Fibroblast of lung (primary cell): ENCODE measurements around the gene CLTB. TPM values are rescaled to one million over a fixed set of nuclear protein-coding genes. Genes with fewer than 3 reads are reported as not detected.
"Not testable (repeated sequence)": the region's sequence is repeated elsewhere in the genome, so short reads cannot be mapped to it uniquely, and the experiment has no call there.

Experiments used
- DNase-seq, 2 donors: peaks; one replicate each; pipeline versions ENCODE4 v3.0.0 to v3.0.0-alpha.2; 2010; ENCODE audit warnings: low read depth in 2 of 2
- H2AFZ ChIP-seq: 2 replicates; pipeline ENCODE4 v1.5.1; 2012; ENCODE audit warnings: low read length, control low read depth, inconsistent platforms
- H3K27ac ChIP-seq: 2 replicates; pipeline ENCODE4 v1.5.1; 2011; ENCODE audit warnings: low read length, control low read depth; ENCODE audit not compliant: insufficient read depth
- H3K27me3 ChIP-seq: 2 replicates; pipeline ENCODE4 v1.5.1; 2011; ENCODE audit warnings: mild to moderate bottlenecking, low read length; ENCODE audit not compliant: control insufficient read depth, insufficient read depth
- H3K36me3 ChIP-seq: 2 replicates; pipeline ENCODE4 v1.5.1; 2011; ENCODE audit warnings: low read length; ENCODE audit not compliant: control insufficient read depth, insufficient read depth
- H3K4me1 ChIP-seq: 2 replicates; pipeline ENCODE4 v1.5.1; 2011; ENCODE audit warnings: low read length; ENCODE audit not compliant: control insufficient read depth, insufficient read depth; ENCODE audit errors: extremely low read depth
- H3K4me2 ChIP-seq: 2 replicates; pipeline ENCODE4 v1.5.1; 2011; ENCODE audit warnings: low read length, control low read depth; ENCODE audit not compliant: insufficient read depth; ENCODE audit errors: extremely low read depth
- H3K4me3 ChIP-seq, 4 experiments: fragments of 200-600 bp in 1 of 4; sonication (generic) in 1 of 4; replicated peaks in 1 of 4; 2 replicates each; pipeline ENCODE4 v1.5.1; 2011 to 2016; ENCODE audit warnings: low read length in 4 of 4, low read depth in 3 of 4, mild to moderate bottlenecking in 3 of 4, control low read depth in 2 of 4, inconsistent platforms in 1 of 4, mixed read lengths in 1 of 4; ENCODE audit not compliant: insufficient read depth in 1 of 4; ENCODE audit errors: control extremely low read depth in 1 of 4
- H3K79me2 ChIP-seq: 2 replicates; pipeline ENCODE4 v1.5.1; 2012; ENCODE audit warnings: mild to moderate bottlenecking, low read length, inconsistent platforms; ENCODE audit not compliant: control insufficient read depth, insufficient read depth
- H3K9ac ChIP-seq: 2 replicates; pipeline ENCODE4 v1.5.1; 2011; ENCODE audit warnings: mild to moderate bottlenecking, low read length, control low read depth; ENCODE audit not compliant: insufficient read depth
- H3K9me3 ChIP-seq: 2 replicates; pipeline ENCODE4 v1.5.1; 2012; ENCODE audit warnings: low read depth, low read length; ENCODE audit not compliant: control insufficient read depth, insufficient read depth
- H4K20me1 ChIP-seq: 2 replicates; pipeline ENCODE4 v1.5.1; 2011; ENCODE audit warnings: low read length; ENCODE audit not compliant: control insufficient read depth, insufficient read depth; ENCODE audit errors: extremely low read depth
- EZH2 ChIP-seq: IDR thresholded peaks from 2 replicates; pipeline ENCODE4 v1.5.1; 2012; ENCODE audit warnings: low read length, control low read depth, mild to moderate bottlenecking; ENCODE audit errors: missing control alignments
- polyA plus RNA-seq, 2 donors: library from polyadenylated mRNA; depleted of rRNA in 1 of 2; stranded (reverse) in 1 of 2; unstranded in 1 of 2; fragments of >200 nt; gene quantifications; 2 replicates each; pipeline ENCODE4 v1.2.1, GENCODE V29; 2011 to 2012; ENCODE audit warnings: missing spikeins in 1 of 2
- total RNA-seq: library from RNA; depleted of rRNA; stranded (reverse); fragments of >200 nt; gene quantifications from 2 replicates; pipeline ENCODE4 v1.2.1, GENCODE V29; 2014
- TF ChIP-seq, protein P1 (sequence below), 2 donors: IDR thresholded peaks in 1 of 2; conservative IDR thresholded peaks in 1 of 2; 1 replicate in 1 of 2; 2 replicates in 1 of 2; pipeline ENCODE4 v1.5.1; 2011 to 2012; ENCODE audit warnings: low read length in 2 of 2, control low read depth in 1 of 2, inconsistent platforms in 1 of 2, low read depth in 1 of 2, mild to moderate bottlenecking in 1 of 2

The CLTB gene
- total and polyA plus RNA-seq, 2 donors (not counting 1 experiment from before 2014, with no cell fraction given) = 90.8 to 94.3 TPM

DNA sequence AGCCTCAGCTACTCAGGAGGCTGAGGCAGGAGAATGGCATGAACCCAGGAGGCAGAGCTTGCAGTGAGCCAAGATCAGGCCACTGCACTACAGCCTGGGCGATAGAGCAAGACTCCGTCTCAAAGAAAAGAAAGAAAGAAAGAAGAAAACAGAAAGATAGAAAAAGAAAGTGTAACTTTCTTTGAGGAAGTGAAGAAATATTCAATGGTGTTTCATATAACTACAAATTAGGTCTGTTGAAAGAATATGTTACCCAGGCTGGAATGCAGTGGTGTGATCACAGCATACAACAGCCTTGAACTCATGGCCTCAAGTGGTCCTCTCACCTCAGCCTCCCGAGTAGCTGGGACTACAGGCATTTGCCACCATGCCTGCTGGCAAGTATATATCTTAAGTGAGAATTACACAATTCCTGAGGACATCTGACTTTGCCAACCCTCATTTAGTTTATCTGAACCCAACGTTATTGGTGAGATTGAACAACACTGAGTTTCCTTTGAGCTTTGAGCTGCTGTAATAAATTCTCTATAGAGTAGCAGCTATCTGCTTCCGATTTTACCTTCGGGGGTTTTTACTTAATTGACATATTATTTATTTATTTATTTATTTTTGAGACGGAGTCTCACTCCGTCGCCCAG is 29.8 kb upstream of the CLTB start:
- peaks cover 3% of the 10 kb centered on the region for H3K4me1 ChIP-seq
- TF ChIP-seq, protein P1, sequence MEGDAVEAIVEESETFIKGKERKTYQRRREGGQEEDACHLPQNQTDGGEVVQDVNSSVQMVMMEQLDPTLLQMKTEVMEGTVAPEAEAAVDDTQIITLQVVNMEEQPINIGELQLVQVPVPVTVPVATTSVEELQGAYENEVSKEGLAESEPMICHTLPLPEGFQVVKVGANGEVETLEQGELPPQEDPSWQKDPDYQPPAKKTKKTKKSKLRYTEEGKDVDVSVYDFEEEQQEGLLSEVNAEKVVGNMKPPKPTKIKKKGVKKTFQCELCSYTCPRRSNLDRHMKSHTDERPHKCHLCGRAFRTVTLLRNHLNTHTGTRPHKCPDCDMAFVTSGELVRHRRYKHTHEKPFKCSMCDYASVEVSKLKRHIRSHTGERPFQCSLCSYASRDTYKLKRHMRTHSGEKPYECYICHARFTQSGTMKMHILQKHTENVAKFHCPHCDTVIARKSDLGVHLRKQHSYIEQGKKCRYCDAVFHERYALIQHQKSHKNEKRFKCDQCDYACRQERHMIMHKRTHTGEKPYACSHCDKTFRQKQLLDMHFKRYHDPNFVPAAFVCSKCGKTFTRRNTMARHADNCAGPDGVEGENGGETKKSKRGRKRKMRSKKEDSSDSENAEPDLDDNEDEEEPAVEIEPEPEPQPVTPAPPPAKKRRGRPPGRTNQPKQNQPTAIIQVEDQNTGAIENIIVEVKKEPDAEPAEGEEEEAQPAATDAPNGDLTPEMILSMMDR (conservative IDR thresholded peaks at IDR 0.05 in 1 of 2, IDR thresholded peaks at IDR 0.05 in 1 of 2; ENCODE audit: low read depth in 1 of 2, low read length in 2 of 2) = no peak
- no peak for TF ChIP-seq EZH2
- no peaks in the 10 kb centered on the region for H3K27me3 ChIP-seq
- H3K4me3 ChIP-seq = no peak overlapping the region
- H3K79me2 ChIP-seq = peaks cover 29% of the 10 kb centered on the region
- DNase-seq = no peak
- no peak overlapping the region for H2AFZ ChIP-seq
- no peaks in the 10 kb centered on the region for H3K9me3 ChIP-seq
- H3K27ac ChIP-seq = no peak overlapping the region
- no peaks in the 10 kb centered on the region for H4K20me1 ChIP-seq
- no peak overlapping the region for H3K4me2 ChIP-seq
- H3K36me3 ChIP-seq = no peaks in the 10 kb centered on the region
- no peak overlapping the region for H3K9ac ChIP-seq

DNA sequence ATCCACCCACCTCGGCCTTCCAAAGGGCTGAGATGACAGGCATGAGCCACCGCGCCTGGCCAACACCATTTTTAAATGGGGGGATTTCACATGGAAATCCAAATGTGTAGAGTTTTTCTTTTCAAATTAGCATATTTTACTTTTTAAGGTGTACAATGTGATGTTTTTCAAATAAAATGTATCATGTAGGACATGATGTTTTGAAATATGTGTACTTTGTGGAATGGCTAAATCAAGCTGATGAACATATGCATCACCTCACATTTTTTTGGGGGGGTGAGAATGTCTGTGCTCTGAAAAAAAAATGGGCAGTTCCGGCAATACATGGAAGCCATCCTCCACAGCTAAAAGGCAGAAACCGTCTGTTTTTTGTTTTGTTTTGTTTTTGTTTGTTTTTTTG is 28.4 kb upstream of the CLTB start:
- Histone ChIP-seq H3K36me3 (no peaks in the 10 kb centered on the region), H3K9ac (no peak overlapping the region), H3K79me2 (peaks cover 17% of the 10 kb centered on the region), H3K9me3 (no peaks in the 10 kb centered on the region), H3K27me3 (no peaks in the 10 kb centered on the region), H3K4me3 (no peak overlapping the region), H3K4me2 (no peak overlapping the region), H2AFZ (no peak overlapping the region), H3K4me1 (peaks cover under 1% of the 10 kb centered on the region), H3K27ac (no peak overlapping the region), H4K20me1 (no peaks in the 10 kb centered on the region)
- no peak for DNase-seq
- TF ChIP-seq EZH2 = no peak
- TF ChIP-seq, protein P1 (conservative IDR thresholded peaks at IDR 0.05 in 1 of 2, IDR thresholded peaks at IDR 0.05 in 1 of 2; ENCODE audit: low read depth in 1 of 2, low read length in 2 of 2) = no peak

DNA sequence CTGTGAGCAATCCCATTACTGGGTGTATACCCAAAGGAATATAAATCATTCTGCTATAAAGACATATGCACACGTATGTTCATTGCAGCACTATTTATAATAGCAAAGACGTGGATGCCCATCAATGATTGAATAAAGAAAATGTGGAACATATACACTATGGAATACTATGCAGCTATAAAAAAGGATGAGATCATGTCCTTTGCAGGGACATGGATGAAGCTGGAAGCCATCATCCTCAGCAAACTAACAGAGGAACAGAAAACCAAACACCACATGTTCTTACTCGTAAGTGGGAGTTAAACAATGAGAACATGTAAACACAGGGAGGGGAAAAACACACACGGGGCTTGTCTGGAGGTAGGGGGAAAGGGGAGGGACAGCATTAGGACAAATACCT is 26.6 kb upstream of the CLTB start:
- not testable (repeated sequence) for H3K4me2 ChIP-seq, H3K4me3 ChIP-seq, H4K20me1 ChIP-seq

More for the DNA sequence above, 26.6 kb upstream of the CLTB start:
- H3K36me3 ChIP-seq, DNase-seq, H2AFZ ChIP-seq, H3K4me1 ChIP-seq, H3K27ac ChIP-seq, H3K27me3 ChIP-seq, H3K9me3 ChIP-seq, H3K79me2 ChIP-seq, H3K9ac ChIP-seq: not testable (repeated sequence)
